Sigmoid colon (tissue), 4 donors: ENCODE measurements around the gene SLC25A44.

Experiments used
- CTCF ChIP-seq, 4 experiments: fragments of 450-650 bp in 3 of 4; fragments of 200-600 bp in 1 of 4; IDR thresholded peaks; one replicate each; pipeline ENCODE4 v1.5.1; 2016 to 2019; ENCODE audit warnings: antibody characterized with exemption in 4 of 4, mild to moderate bottlenecking in 3 of 4, moderate library complexity in 2 of 4
- EP300 ChIP-seq, 4 donors: sonication (generic); formaldehyde crosslinking; IDR thresholded peaks; one replicate each; pipeline ENCODE4 v1.6.1; 2017; ENCODE audit warnings: antibody characterized with exemption in 4 of 4
- POLR2AphosphoS5 ChIP-seq, 4 donors: sonication (generic); formaldehyde crosslinking; IDR thresholded peaks; one replicate each; pipeline ENCODE4 v1.6.1; 2017; ENCODE audit warnings: antibody characterized with exemption in 4 of 4

- TF ChIP-seq CTCF (IDR thresholded peaks at IDR 0.05) (no peak), POLR2AphosphoS5 (IDR thresholded peaks at IDR 0.05) (no peak), EP300 (IDR thresholded peaks at IDR 0.05) (no peak)
Measured at GRCh38 chr1:156257711-156258110, 63.8 kb downstream of the SLC25A44 start.
